Natural killer cell treated with Interleukin-12 subunit alpha and Interleukin-12 subunit beta and Interleukin-15 and Interleukin-18, amount 100 ng/mL, for 72 hours (primary cell): ENCODE data around the gene ZNF512. TPM values are rescaled to one million over a fixed set of nuclear protein-coding genes. Genes with fewer than 3 reads are reported as not detected.
"Not testable (repeated sequence)": the region's sequence is repeated elsewhere in the genome, so short reads cannot be mapped to it uniquely, and the experiment has no call there.

Source experiments
- ATAC-seq, 2 donors: fragments of 150-1000 bp; cut with Tn5 transposase in 1 of 2; sonication (Bioruptor Pico), chemical (Tn5 transposase) in 1 of 2; 2 replicates each; pipeline ENCODE4 v1.10.0; 2021
- DNase-seq: peaks from one replicate; pipeline ENCODE4 v3.0.0; 2022; ENCODE audit warnings: low spot score
- H3K27ac Mint-ChIP-seq, 2 donors: 1 replicate in 1 of 2; 2 replicates in 1 of 2; pipeline ENCODE4 v1.8.0; 2022; ENCODE audit warnings: mixed read lengths in 2 of 2, mild to moderate bottlenecking in 1 of 2, moderate library complexity in 1 of 2
- H3K27me3 Mint-ChIP-seq, 2 donors: 1 replicate in 1 of 2; 2 replicates in 1 of 2; pipeline ENCODE4 v1.8.0; 2022; ENCODE audit warnings: mixed read lengths in 2 of 2
- H3K36me3 Mint-ChIP-seq: one replicate; pipeline ENCODE4 v1.8.0; 2022; ENCODE audit warnings: mixed read lengths
- H3K4me1 Mint-ChIP-seq, 2 donors: 1 replicate in 1 of 2; 2 replicates in 1 of 2; pipeline ENCODE4 v1.8.0; 2022; ENCODE audit warnings: low read depth in 2 of 2, mixed read lengths in 2 of 2, mild to moderate bottlenecking in 1 of 2
- H3K4me3 Mint-ChIP-seq: one replicate; pipeline ENCODE4 v1.8.0; 2022; ENCODE audit warnings: mixed read lengths
- H3K9me3 Mint-ChIP-seq: 2 replicates; pipeline ENCODE4 v1.8.0; 2022; ENCODE audit warnings: mixed read lengths
- total RNA-seq, 2 donors: library from RNA; stranded (reverse); gene quantifications; one replicate each; pipeline ENCODE4 v1.2.3, GENCODE V29; 2022

The ZNF512 gene
- total RNA-seq = 10 to 100 TPM; 10.1 to 24.0 TPM

GRCh38 chr2:27582695-27583389 is at the start of gene ZNF512:
Gene ZNF512 (plus strand): TSS chr2:27583042. CDS start chr2:27583113, 71 bp downstream.
- H3K27me3 Mint-ChIP-seq = peaks cover 22 to 25% of the 10 kb centered on the region in 2 donors
- peaks cover 15% of the 10 kb centered on the region for H3K36me3 Mint-ChIP-seq

GRCh38 chr2:27537287-27537686 is 45.6 kb upstream of the ZNF512 start:
- Mint-ChIP-seq H3K4me1 (no peaks in the 10 kb centered on the region), H3K9me3 (no peaks in the 10 kb centered on the region), H3K27me3 (peaks cover 22 to 27% of the 10 kb centered on the region in 2 donors), H3K36me3 (no peaks in the 10 kb centered on the region), H3K4me3 (no peak overlapping the region), H3K27ac (no peak overlapping the region)
- ATAC-seq (no peak), DNase-seq (no peak)

More at GRCh38 chr2:27582695-27583389, at the start of gene ZNF512:
- Mint-ChIP-seq H3K4me1 (peaks cover 36 to 47% of the 10 kb centered on the region in 2 donors), H3K4me3 (peak within 1 kb of the TSS; percentile 98), H3K27ac (peak within 1 kb of the TSS; percentile 83 to 85), H3K9me3 (no peaks in the 10 kb centered on the region)
- peak; percentile 88 for DNase-seq
- peak; percentile 96 for ATAC-seq

- H3K4me1 Mint-ChIP-seq, H3K27ac Mint-ChIP-seq, H3K9me3 Mint-ChIP-seq, H3K36me3 Mint-ChIP-seq, ATAC-seq, H3K4me3 Mint-ChIP-seq, DNase-seq: not testable (repeated sequence)
- H3K27me3 Mint-ChIP-seq = peaks cover 20 to 23% of the 10 kb centered on the region in 2 donors
Measured at GRCh38 chr2:27538839-27539450, 43.9 kb upstream of the ZNF512 start.

- H3K27ac Mint-ChIP-seq, ATAC-seq, H3K9me3 Mint-ChIP-seq, H3K36me3 Mint-ChIP-seq, DNase-seq, H3K4me3 Mint-ChIP-seq, H3K4me1 Mint-ChIP-seq: not testable (repeated sequence)
- peaks cover 18 to 19% of the 10 kb centered on the region in 2 donors for H3K27me3 Mint-ChIP-seq
Measured at GRCh38 chr2:27539649-27540048, 43.2 kb upstream of the ZNF512 start.

GRCh38 chr2:27544143-27544821 is 38.6 kb upstream of the ZNF512 start:
- Mint-ChIP-seq H3K27ac (no peak overlapping the region), H3K9me3 (no peaks in the 10 kb centered on the region), H3K4me1 (no peaks in the 10 kb centered on the region), H3K36me3 (no peaks in the 10 kb centered on the region), H3K27me3 (peaks cover 0 to 3% of the 10 kb centered on the region in 2 donors), H3K4me3 (no peak overlapping the region)
- ATAC-seq = no peak
- no peak for DNase-seq

GRCh38 chr2:27545348-27546141 is 37.3 kb upstream of the ZNF512 start:
- Mint-ChIP-seq H3K27me3 (peaks cover 0 to 3% of the 10 kb centered on the region in 2 donors), H3K4me1 (no peaks in the 10 kb centered on the region), H3K27ac (no peak overlapping the region), H3K9me3 (no peaks in the 10 kb centered on the region), H3K36me3 (no peaks in the 10 kb centered on the region), H3K4me3 (no peak overlapping the region)
- ATAC-seq (peak in 1 of 2 donors; percentile 41), DNase-seq (no peak)

GRCh38 chr2:27549303-27549702 is 33.5 kb upstream of the ZNF512 start:
- Mint-ChIP-seq H3K4me3 (no peak overlapping the region), H3K27ac (no peak overlapping the region), H3K36me3 (no peaks in the 10 kb centered on the region), H3K9me3 (no peaks in the 10 kb centered on the region), H3K4me1 (no peaks in the 10 kb centered on the region), H3K27me3 (peaks cover 17 to 23% of the 10 kb centered on the region in 2 donors)
- no peak for ATAC-seq
- no peak for DNase-seq

GRCh38 chr2:27551514-27551913 is 31.3 kb upstream of the ZNF512 start:
- H3K27me3 Mint-ChIP-seq = peaks cover 20 to 30% of the 10 kb centered on the region in 2 donors
- H3K4me1 Mint-ChIP-seq = no peaks in the 10 kb centered on the region

GRCh38 chr2:27552941-27553340 is 29.9 kb upstream of the ZNF512 start:
- Mint-ChIP-seq H3K27me3 (peaks cover 20 to 32% of the 10 kb centered on the region in 2 donors), H3K9me3 (no peaks in the 10 kb centered on the region), H3K4me1 (no peaks in the 10 kb centered on the region), H3K27ac (no peak overlapping the region), H3K4me3 (no peak overlapping the region), H3K36me3 (no peaks in the 10 kb centered on the region)
- no peak for DNase-seq
- ATAC-seq = no peak

More at GRCh38 chr2:27551514-27551913, 31.3 kb upstream of the ZNF512 start:
- DNase-seq = no peak
- no peak overlapping the region for H3K4me3 Mint-ChIP-seq
- H3K9me3 Mint-ChIP-seq = no peaks in the 10 kb centered on the region
- no peaks in the 10 kb centered on the region for H3K36me3 Mint-ChIP-seq
- H3K27ac Mint-ChIP-seq = no peak overlapping the region
- no peak for ATAC-seq

GRCh38 chr2:27554451-27554850 is 28.4 kb upstream of the ZNF512 start:
- H3K27ac Mint-ChIP-seq, H3K36me3 Mint-ChIP-seq, H3K4me1 Mint-ChIP-seq, ATAC-seq, DNase-seq, H3K9me3 Mint-ChIP-seq, H3K4me3 Mint-ChIP-seq: not testable (repeated sequence)
- H3K27me3 Mint-ChIP-seq = peaks cover 19 to 36% of the 10 kb centered on the region in 2 donors

GRCh38 chr2:27559228-27559627 is 23.6 kb upstream of the ZNF512 start:
- Mint-ChIP-seq H3K27me3 (peaks cover 11 to 25% of the 10 kb centered on the region in 2 donors), H3K4me1 (no peaks in the 10 kb centered on the region), H3K9me3 (no peaks in the 10 kb centered on the region), H3K4me3 (no peak overlapping the region), H3K36me3 (no peaks in the 10 kb centered on the region), H3K27ac (no peak overlapping the region)
- ATAC-seq (no peak), DNase-seq (no peak)

GRCh38 chr2:27561060-27561459 is 21.8 kb upstream of the ZNF512 start:
- Mint-ChIP-seq H3K4me1 (no peaks in the 10 kb centered on the region), H3K36me3 (no peaks in the 10 kb centered on the region), H3K9me3 (no peaks in the 10 kb centered on the region), H3K27ac (no peak overlapping the region), H3K4me3 (no peak overlapping the region), H3K27me3 (peaks cover 22 to 38% of the 10 kb centered on the region in 2 donors)
- DNase-seq (no peak), ATAC-seq (no peak)

- H3K4me1 Mint-ChIP-seq = peaks cover 14 to 18% of the 10 kb centered on the region in 2 donors
- DNase-seq = no peak
- H3K27me3 Mint-ChIP-seq = peaks cover 38 to 72% of the 10 kb centered on the region in 2 donors
- ATAC-seq = no peak
- no peak overlapping the region for H3K27ac Mint-ChIP-seq
- H3K9me3 Mint-ChIP-seq = peaks cover 2% of the 10 kb centered on the region
- H3K4me3 Mint-ChIP-seq = no peak overlapping the region
- peaks cover 5% of the 10 kb centered on the region for H3K36me3 Mint-ChIP-seq
Measured at GRCh38 chr2:27566628-27567027, 16.2 kb upstream of the ZNF512 start.
